Measurements from ENCODE around the gene COL6A1. TPM values are rescaled to one million over a fixed set of nuclear protein-coding genes. Genes with fewer than 3 reads are reported as not detected.
"Not testable (repeated sequence)": the region's sequence is repeated elsewhere in the genome, so short reads cannot be mapped to it uniquely, and the experiment has no call there.

The COL6A1 gene
- total RNA-seq, 4 donors from 2014 or later: 25.0 to 242 (median 54.9) TPM

DNA sequence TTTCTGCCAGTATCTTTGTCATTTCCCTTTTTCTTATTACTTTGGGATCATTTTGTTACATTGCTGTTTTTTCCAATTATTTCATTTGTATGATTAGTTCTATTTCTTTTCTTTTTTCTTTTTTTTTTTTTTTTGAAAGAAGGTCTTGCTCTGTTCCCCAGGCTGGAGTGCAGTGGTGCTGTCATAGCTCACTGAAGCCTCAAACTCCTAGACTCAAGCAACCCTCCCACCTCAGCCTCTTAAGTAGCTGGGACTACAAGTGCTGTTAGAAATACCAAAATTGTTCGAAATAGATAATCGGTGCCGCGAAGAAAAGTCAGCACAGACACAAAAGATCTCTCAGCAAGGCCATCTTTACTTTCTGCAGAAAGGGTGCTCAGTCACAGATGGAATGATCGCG is 26.6 kb upstream of the COL6A1 start:
- Histone ChIP-seq H3K4me1 (peaks cover 0 to 62% (median 22%) of the 10 kb centered on the region in 3 donors), H3K27me3 (peaks cover 0 to 37% (median 0%) of the 10 kb centered on the region in 4 donors), H3K4me3 (no peak overlapping the region), H3K36me3 (no peaks in the 10 kb centered on the region), H3K9me3 (no peaks in the 10 kb centered on the region), H3K27ac (no peak overlapping the region)
- intact Hi-C loops (cut with DNase I): no loop called here
- 91 to 95% methylated on average over 6 of the region's 6 CpGs for WGBS, 2 donors
- DNase-seq: no peak
- TF ChIP-seq, protein P1, sequence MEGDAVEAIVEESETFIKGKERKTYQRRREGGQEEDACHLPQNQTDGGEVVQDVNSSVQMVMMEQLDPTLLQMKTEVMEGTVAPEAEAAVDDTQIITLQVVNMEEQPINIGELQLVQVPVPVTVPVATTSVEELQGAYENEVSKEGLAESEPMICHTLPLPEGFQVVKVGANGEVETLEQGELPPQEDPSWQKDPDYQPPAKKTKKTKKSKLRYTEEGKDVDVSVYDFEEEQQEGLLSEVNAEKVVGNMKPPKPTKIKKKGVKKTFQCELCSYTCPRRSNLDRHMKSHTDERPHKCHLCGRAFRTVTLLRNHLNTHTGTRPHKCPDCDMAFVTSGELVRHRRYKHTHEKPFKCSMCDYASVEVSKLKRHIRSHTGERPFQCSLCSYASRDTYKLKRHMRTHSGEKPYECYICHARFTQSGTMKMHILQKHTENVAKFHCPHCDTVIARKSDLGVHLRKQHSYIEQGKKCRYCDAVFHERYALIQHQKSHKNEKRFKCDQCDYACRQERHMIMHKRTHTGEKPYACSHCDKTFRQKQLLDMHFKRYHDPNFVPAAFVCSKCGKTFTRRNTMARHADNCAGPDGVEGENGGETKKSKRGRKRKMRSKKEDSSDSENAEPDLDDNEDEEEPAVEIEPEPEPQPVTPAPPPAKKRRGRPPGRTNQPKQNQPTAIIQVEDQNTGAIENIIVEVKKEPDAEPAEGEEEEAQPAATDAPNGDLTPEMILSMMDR (IDR thresholded peaks at IDR 0.05): no peak
- no peak for TF ChIP-seq POLR2A (IDR thresholded peaks at IDR 0.05)

DNA sequence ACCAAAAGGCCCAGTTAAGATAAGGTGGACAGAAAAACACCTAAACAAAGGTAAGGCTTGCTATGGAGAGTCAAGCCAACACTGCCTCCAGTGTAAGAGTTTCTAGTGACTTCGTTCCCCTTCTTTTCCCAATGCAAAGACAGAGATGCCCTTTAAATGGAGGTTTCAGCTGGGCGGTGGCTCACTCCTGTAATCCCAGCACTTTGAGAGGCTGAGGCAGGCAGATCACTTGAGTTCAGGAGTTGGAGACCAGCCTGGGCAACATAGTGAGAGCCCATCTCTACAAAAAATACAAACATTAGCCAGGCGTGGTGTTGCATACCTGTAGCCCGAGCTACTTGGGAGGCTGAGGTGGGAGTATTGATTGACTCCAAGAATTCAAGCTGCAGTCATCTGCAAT is 24.0 kb upstream of the COL6A1 start:
- Histone ChIP-seq H3K36me3 (no peaks in the 10 kb centered on the region), H3K4me1 (peaks cover 0 to 49% (median 14%) of the 10 kb centered on the region in 3 donors), H3K27me3 (peaks cover 0 to 23% (median 0%) of the 10 kb centered on the region in 4 donors), H3K4me3 (no peak overlapping the region), H3K9me3 (no peaks in the 10 kb centered on the region), H3K27ac (peak overlapping the region in 3 of 4 donors; percentile 53 to 70 (median 66))
- DNase-seq: no peak
- no peak for TF ChIP-seq POLR2A (IDR thresholded peaks at IDR 0.05)
- TF ChIP-seq, protein P1 (IDR thresholded peaks at IDR 0.05): no peak
- intact Hi-C loops (cut with DNase I): no loop called here
- 66% methylated on average over 4 of the region's 4 CpGs for WGBS, 2 donors

DNA sequence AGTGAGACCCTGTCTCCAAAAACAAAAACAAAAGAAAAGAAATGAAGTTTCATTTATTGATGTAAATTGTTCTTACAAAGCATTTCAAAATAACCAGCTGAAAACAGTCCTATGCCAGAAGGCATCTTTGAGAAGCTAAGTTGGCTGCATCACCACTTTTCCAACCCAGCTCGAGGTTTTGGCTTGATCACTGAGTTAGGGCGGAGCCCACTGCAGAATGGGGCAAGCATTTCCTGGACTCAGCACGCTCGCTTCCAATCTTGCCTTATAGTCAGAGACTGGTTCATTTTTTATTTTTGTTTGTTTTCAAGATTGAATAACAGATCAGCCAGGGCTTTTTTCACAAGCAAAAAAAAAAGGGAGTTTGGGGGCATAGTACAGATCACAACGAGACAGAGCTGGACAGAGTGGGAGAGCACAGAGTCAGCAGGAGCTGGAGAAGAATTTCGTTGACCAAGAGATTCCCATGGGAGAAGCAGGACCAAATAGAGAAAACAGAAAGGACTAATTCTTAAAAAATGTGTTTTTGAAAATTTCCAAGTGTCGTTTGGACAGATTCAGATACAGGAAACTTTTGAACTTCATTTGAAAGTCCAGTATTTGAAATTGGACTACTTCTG is 23.5 kb upstream of the COL6A1 start:
- Histone ChIP-seq H3K27me3 (peaks cover 0 to 18% (median 0%) of the 10 kb centered on the region in 4 donors), H3K4me3 (peak overlapping the region in 1 of 4 donors; percentile 7), H3K27ac (peak overlapping the region in 3 of 4 donors; percentile 53 to 75 (median 70)), H3K4me1 (peaks cover 0 to 49% (median 14%) of the 10 kb centered on the region in 3 donors), H3K9me3 (no peaks in the 10 kb centered on the region), H3K36me3 (no peaks in the 10 kb centered on the region)
- intact Hi-C loops (cut with DNase I): no loop called here
- WGBS, 2 donors: 12 to 16% methylated on average over 7 of the region's 7 CpGs
- TF ChIP-seq, protein P1 (IDR thresholded peaks at IDR 0.05): no peak
- DNase-seq: no peak

DNA sequence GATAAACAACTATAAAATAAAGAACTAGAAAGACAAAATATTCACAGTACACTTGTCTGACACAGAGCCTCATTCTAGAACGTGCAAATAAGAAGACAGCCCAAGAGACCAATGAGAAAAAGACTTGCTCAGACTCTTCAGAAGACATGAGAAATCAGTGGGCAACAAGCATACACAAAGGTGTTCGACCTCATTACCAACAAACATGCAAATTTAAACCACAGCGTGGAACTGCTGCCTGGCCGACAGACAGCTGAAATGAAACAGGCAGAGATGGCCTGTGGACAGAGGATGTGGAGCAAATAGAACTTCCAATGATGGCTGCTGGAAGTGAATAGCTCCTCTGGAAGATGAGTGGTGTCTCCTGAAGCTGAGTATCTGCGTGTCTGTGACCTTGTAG is 22.4 kb upstream of the COL6A1 start:
- H3K9me3 ChIP-seq: no peaks in the 10 kb centered on the region
- 59 to 66% methylated on average over 5 of the region's 5 CpGs for WGBS, 2 donors
- no peak overlapping the region for H3K4me3 ChIP-seq
- peaks cover 0 to 38% (median 13%) of the 10 kb centered on the region in 3 donors for H3K4me1 ChIP-seq
- TF ChIP-seq, protein P1 (IDR thresholded peaks at IDR 0.05): no peak
- TF ChIP-seq POLR2A (IDR thresholded peaks at IDR 0.05): no peak
- DNase-seq: no peak
- peaks cover 0 to 17% (median 0%) of the 10 kb centered on the region in 4 donors for H3K27me3 ChIP-seq
- H3K36me3 ChIP-seq: no peaks in the 10 kb centered on the region
- peak overlapping the region in 3 of 4 donors; percentile 40 to 70 (median 53) for H3K27ac ChIP-seq
- intact Hi-C loops (cut with DNase I): no loop called here

DNA sequence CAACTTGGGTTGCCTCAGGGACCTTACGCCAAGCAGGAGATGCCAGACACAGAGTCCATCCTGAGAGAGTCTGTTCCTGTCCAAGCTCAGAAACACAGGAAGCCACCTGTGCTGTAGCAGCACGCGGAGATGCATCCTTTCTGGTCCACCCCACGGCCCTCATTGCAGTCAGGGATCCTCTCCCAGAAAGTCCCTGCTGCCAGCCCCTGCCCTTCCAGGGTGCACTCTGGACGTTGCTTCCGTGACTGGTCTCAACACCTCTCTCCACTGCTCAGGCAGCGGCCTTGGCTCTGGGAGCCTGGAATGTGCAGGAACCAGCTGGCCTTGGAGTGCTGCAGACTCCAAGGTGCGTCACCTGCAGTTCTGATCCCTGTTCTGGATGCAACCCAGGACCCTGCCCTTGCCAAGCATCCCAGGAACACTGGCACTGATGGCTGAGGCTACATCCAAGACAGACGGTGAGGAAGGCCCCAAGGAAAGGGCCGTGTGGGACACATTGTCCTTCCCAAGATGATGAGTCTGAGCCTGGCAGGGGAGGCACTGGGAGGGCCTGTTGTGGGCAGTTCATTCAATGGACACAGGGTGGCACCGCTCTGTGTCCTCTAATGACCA is 21.7 kb upstream of the COL6A1 start:
- no peaks in the 10 kb centered on the region for H3K36me3 ChIP-seq
- 62 to 73% methylated on average over 2 to 8 of the region's 11 CpGs for WGBS, 2 donors
- peaks cover 0 to 32% (median 11%) of the 10 kb centered on the region in 3 donors for H3K4me1 ChIP-seq
- intact Hi-C loops (cut with DNase I): no loop called here
- peak overlapping the region in 2 of 4 donors; percentile 40 to 70 for H3K27ac ChIP-seq
- DNase-seq: no peak
- no peak overlapping the region for H3K4me3 ChIP-seq
- H3K9me3 ChIP-seq: peaks cover 0 to 6% (median 6%) of the 10 kb centered on the region in 3 donors
- peaks cover 0 to 17% (median 0%) of the 10 kb centered on the region in 4 donors for H3K27me3 ChIP-seq
- TF ChIP-seq, protein P1 (IDR thresholded peaks at IDR 0.05): no peak
- TF ChIP-seq POLR2A (IDR thresholded peaks at IDR 0.05): no peak

DNA sequence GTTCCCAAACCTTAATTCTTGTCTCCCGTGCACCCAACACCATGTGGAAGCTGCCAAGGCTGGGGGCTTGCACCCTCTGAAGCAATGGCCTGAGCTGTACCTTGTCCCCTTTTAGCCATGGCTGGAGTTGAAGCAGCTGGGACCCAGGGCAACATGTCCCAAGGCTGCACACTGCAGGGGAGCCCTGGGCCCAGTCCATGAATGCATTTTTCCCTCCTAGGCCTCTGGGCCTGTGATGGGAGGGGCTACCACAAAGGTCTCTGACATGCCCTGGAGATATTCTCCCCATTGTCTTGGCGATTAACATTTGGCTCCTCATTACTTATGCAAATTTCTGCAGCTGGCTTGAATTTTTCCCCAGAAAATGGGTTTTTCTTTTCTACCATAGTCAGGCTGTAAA is 20.2 kb upstream of the COL6A1 start:
- H3K9me3 ChIP-seq; DNase-seq; H3K27ac ChIP-seq; H3K4me3 ChIP-seq; intact Hi-C loops (cut with DNase I); H3K36me3 ChIP-seq: not testable (repeated sequence)
- Histone ChIP-seq H3K27me3 (peaks cover 0 to 17% (median 0%) of the 10 kb centered on the region in 4 donors), H3K4me1 (peaks cover 0 to 32% (median 11%) of the 10 kb centered on the region in 3 donors)
- 59 to 73% methylated on average over 1 to 2 of the region's 2 CpGs for WGBS, 2 donors
